ENCODE measurements around the gene PHOX2B.

The PHOX2B gene

DNA sequence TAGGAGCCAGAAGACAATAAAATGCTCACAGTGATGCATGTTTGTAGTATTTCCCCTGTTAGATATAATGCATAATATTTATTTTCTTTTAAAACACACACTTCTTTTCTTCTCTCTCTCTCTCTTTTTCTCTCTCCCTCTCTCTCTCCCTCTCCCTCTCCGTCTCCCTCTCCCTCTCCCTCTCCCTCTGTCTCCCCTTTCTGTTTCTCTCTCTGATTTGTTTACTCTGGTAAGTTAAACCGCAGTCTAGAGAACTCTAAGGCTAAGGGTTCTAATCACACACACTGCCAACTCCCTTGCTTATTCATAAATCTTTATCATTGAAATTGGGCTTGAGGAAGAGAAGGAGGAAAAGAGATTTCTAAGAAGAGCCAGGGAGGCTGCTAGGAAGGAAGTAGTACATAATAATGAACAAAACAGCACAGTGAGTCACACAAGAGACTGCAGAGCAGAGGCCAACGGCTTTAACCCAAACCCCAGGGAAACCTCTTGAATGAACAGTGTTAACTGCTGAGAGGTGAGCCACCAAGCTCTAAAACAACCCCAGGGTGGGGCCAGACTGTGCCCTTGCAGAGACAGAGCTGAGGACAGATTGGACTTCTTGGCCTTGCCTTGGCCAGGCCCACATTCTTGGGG lies 9.1 kb upstream of the PHOX2B start:
- DNase-seq (ENCODE audit: low read depth) = peak; percentile 16
- no peak overlapping the region for H3K4me3 ChIP-seq (ENCODE audit: low read length)
- TF ChIP-seq, protein P1, sequence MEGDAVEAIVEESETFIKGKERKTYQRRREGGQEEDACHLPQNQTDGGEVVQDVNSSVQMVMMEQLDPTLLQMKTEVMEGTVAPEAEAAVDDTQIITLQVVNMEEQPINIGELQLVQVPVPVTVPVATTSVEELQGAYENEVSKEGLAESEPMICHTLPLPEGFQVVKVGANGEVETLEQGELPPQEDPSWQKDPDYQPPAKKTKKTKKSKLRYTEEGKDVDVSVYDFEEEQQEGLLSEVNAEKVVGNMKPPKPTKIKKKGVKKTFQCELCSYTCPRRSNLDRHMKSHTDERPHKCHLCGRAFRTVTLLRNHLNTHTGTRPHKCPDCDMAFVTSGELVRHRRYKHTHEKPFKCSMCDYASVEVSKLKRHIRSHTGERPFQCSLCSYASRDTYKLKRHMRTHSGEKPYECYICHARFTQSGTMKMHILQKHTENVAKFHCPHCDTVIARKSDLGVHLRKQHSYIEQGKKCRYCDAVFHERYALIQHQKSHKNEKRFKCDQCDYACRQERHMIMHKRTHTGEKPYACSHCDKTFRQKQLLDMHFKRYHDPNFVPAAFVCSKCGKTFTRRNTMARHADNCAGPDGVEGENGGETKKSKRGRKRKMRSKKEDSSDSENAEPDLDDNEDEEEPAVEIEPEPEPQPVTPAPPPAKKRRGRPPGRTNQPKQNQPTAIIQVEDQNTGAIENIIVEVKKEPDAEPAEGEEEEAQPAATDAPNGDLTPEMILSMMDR (IDR thresholded peaks at IDR 0.05; ENCODE audit: insufficient read depth, low read depth, low read length, missing control alignments) = no peak

DNA sequence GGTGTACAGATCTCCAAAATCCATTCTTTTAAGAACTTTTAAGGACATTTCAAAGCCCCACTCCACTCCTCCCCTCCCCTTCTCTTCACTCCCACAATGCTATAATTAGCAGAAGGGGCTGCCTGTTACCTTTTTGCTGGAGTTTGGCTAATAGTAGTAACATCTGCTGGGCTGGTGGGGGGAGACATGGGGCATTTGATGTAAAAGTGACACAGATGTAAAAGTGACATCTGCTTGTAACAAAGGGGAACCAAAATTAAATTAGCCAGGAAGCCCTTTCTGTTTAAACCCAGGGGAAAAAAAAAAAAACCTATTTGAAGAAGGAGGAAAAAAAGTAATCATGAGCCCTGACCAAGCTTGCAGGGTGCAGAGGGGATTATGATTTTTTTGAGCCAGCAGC lies 5.4 kb upstream of the PHOX2B start:
- TF ChIP-seq, protein P1 (IDR thresholded peaks at IDR 0.05; ENCODE audit: insufficient read depth, low read depth, low read length, missing control alignments) = no peak
- no peak for DNase-seq (ENCODE audit: low read depth)
- no peak overlapping the region for H3K4me3 ChIP-seq (ENCODE audit: low read length)

DNA sequence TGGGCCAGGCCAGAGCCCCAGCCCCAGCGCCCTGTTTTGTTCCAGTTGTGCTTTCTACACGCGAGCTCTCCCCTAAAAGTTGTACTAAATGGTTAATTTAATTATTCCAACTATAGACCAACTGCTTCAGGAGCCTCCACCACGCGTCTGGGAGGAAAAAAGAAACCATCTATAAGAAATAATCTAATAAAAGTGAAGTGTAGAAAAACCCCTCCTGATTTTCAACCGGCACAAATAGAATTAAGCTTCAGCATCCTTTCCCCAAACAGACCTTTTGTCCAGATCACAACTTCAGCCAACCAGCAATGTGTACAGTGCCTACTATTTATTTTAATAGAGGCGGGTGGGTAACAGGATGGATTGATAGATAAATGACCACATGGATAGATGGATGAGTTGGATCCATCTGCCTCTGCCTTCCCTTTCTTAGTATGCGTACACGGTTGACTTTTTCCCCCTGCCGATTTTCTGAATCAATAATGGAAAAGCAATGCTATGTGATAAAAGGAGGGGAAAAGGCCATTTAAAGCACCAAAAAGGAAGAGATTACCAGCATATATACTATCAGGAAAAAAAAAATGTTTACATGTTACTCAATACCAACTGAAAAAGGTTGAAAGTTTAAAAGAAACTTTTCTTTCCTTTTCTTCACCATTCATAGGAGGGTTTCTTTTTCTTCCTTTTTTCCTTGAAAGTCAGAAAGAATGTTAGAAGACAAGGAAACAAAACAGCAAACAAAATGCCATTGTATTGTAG lies 3.7 kb upstream of the PHOX2B start:
- H3K4me3 ChIP-seq (ENCODE audit: low read length) = no peak overlapping the region
- TF ChIP-seq, protein P1 (IDR thresholded peaks at IDR 0.05; ENCODE audit: insufficient read depth, low read depth, low read length, missing control alignments) = no peak
- no peak for DNase-seq (ENCODE audit: low read depth)

DNA sequence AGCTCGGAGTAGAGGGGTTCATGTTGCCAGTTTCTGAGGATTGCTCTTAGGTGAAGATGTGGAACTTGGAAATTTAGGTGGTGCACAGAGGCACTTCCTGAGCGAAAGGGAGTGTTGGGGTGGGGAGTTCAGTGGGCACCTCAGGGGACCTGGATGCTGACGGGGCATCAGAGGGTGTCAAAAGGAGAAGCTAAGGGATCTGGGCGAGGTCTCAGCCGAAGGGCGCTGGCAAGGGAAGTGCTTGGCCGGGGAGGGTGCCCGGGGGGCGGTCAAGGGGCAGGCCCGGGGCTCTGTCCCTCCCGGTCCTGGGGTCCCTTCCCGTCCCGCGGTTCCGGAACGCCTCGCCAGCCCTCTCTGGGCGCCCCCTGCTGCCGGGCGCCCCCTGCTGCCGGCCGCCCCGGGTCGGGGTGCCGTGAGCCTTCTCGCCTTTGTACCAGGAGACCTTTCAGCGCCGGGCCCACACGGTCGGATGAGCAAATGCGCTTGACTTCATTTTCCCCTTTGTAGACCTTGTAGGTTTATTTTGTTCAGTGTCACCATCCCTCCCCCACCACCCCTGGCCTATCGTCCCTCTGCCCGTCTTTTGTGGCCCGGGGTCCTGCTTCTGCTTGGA lies 3.0 kb upstream of the PHOX2B start:
- DNase-seq (ENCODE audit: low read depth) = no peak
- no peak overlapping the region for H3K4me3 ChIP-seq (ENCODE audit: low read length)
- TF ChIP-seq, protein P1 (IDR thresholded peaks at IDR 0.05; ENCODE audit: insufficient read depth, low read depth, low read length, missing control alignments) = no peak

DNA sequence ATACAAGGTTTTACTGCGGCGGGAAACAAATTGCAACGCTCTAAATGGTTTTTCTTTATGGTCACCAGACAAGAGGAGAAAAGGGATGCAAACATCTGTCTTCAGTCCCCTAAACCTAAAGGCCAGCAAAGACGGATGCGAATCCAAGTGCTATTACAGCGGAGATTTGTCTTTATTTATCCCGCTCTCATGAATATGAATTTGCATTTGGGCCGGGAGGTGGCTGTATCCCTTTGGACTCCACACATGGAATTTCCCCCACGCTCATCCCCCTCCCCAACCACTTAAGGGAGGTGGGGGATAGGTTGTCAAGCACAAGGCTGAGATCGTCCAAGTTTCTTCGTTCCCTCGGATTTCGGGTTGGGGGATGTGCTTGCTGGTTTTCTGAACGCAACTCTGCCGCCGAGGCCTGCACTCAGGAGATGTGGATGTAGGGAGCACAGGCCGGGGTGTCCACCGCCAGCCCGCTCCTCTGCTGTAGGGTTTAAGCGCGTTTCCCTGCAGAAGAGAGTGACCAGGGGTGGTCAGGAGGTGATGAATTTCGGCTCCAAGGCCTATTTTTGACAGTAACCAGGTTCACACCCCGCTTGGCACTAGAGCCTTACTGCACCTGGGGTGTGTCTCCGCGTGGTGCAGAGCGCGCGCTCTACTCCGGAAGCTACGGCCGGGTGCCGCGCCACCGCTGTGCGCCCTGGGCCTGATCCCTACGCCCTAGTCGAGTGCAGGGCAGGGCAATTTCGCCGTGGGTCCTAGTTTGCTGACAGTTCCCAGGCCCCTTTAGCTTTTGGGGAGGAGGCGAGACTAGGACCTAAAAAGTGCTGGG lies 2.3 kb upstream of the PHOX2B start:
- DNase-seq (ENCODE audit: low read depth) = no peak
- no peak overlapping the region for H3K4me3 ChIP-seq (ENCODE audit: low read length)
- TF ChIP-seq, protein P1 (IDR thresholded peaks at IDR 0.05; ENCODE audit: insufficient read depth, low read depth, low read length, missing control alignments) = no peak

DNA sequence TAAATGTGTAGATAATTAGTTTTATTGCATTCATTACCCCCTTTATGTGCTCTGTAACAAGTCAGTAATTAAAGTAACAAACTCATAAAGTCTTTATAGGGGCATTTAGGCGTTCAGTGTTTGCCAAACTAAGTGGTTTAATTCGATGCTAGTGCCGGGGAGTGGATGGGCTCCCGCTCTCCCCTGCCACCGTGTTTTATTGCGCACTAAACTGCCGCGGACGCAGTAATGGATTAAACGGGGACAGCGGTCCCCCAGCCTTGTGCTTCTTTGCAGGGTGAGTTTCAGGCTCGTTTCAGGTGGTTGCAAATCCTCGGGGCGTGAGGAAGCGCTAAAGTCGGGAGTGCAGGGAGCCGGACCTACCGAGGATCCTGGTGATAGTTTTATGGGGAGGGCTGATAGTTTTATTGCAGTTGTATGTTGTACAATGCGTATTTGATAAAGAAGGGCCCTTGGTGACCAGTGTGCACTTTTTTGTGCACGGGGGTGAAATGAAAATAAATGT lies 1.6 kb upstream of the PHOX2B start:
- no peak for DNase-seq (ENCODE audit: low read depth)
- TF ChIP-seq, protein P1 (IDR thresholded peaks at IDR 0.05; ENCODE audit: insufficient read depth, low read depth, low read length, missing control alignments) = no peak
- no peak overlapping the region for H3K4me3 ChIP-seq (ENCODE audit: low read length)

Measured in epithelial cell of esophagus (primary cell).